ENCODE results near the gene DHX30.

GRCh38 chr3:47794544-47794943, 8.4 kb upstream of the DHX30 start:
- TF ChIP-seq POLR2A (IDR thresholded peaks at IDR 0.05) (no peak), CTCF (IDR thresholded peaks at IDR 0.05) (no peak)
